K562 (cell line): Measurements from ENCODE around the gene SCNN1A. TPM values are rescaled to one million over a fixed set of nuclear protein-coding genes. Genes with fewer than 3 reads are reported as not detected.

Experiments
- EWSR1 ChIP-seq: fragments of 450-650 bp; IDR thresholded peaks from 2 replicates; pipeline ENCODE4 v1.6.1; 2018; ENCODE audit warnings: borderline replicate concordance, mild to moderate bottlenecking, low read depth, moderate library complexity; ENCODE audit not compliant: partially characterized antibody
- GABPA ChIP-seq: fragments of 200-800 bp; sonication (Bioruptor generic); conservative IDR thresholded peaks from 2 replicates; pipeline ENCODE4 v1.6.1; 2016; ENCODE audit warnings: low read depth, missing genetic modification characterization, missing compliant biosample characterization
- NKRF ChIP-seq: fragments of 450-650 bp; IDR thresholded peaks from 2 replicates; pipeline ENCODE4 v1.6.1; 2016; ENCODE audit warnings: borderline replicate concordance
- SMAD1 ChIP-seq: fragments of 150-350 bp; IDR thresholded peaks from 2 replicates; pipeline ENCODE4 v1.6.1; 2014; ENCODE audit warnings: low read length, low read depth; ENCODE audit not compliant: partially characterized antibody
- SOX6 ChIP-seq: fragments of 450-650 bp; IDR thresholded peaks from 2 replicates; pipeline ENCODE4 v1.6.1; 2014; ENCODE audit warnings: mild to moderate bottlenecking
- SRF ChIP-seq, 2 experiments: fragments of 250-450, 450-650 bp in 1 of 2; sonication (Bioruptor Pico) in 1 of 2; sonication (generic) in 1 of 2; formaldehyde crosslinking; IDR thresholded peaks; 2 replicates each; pipeline versions ENCODE4 v1.5.0 to v1.5.1; 2020 to 2022; ENCODE audit warnings: mild to moderate bottlenecking in 1 of 2, missing genetic modification reagents in 1 of 2
- ZBTB40 ChIP-seq, 2 experiments: fragments of 450-650 bp in 1 of 2; sonication (generic) in 1 of 2; formaldehyde crosslinking in 1 of 2; IDR thresholded peaks; 2 replicates each; pipeline versions ENCODE4 v1.7.1 to v1.9.0; 2016 to 2022; ENCODE audit warnings: inconsistent platforms in 1 of 2, mild to moderate bottlenecking in 1 of 2, missing genetic modification reagents in 1 of 2
- polyA plus RNA-seq, 8 experiments: library from polyadenylated mRNA; depleted of rRNA in 4 of 8; stranded (reverse) in 5 of 8; unstranded in 3 of 8; fragments of >200 nt; fragmentation: Nextera tagmentation in 2 of 8; fragmentation: Illumina TruSeq in 1 of 8; extraction: Ambion mirVana in 2 of 8; extraction: Trizol in 1 of 8; gene quantifications; 2 replicates each; pipeline versions ENCODE4 v1.2.1 to v1.2.3, GENCODE V29; 2011 to 2014; ENCODE audit warnings: inconsistent platforms in 1 of 8, missing spikeins in 1 of 8
- total RNA-seq, 7 experiments: library from RNA; depleted of rRNA in 6 of 7; stranded (reverse); fragments of >200 nt in 6 of 7; fragmentation: Illumina TruSeq in 2 of 7; extraction: Trizol in 2 of 7; gene quantifications; 2 replicates each; pipeline versions ENCODE4 v1.2.1 to v1.2.3, GENCODE V29; 2011 to 2021; ENCODE audit warnings: low replicate concordance in 1 of 7

Gene SCNN1A
- total and polyA plus RNA-seq, 9 of the 15 experiments (the other 6 are each of a cell fraction or from before 2014, with no cell fraction given), result 0.15 to 0.49 (median 0.32) TPM; not detected in 5

GRCh38 chr12:6336079-6336888 lies 39.1 kb downstream of the SCNN1A start (continued):
- TF ChIP-seq NKRF (peak; percentile 57; the same call in 1 of the 2 replicates), GABPA (tag) (peak; percentile 12), SOX6 (peak; percentile 27; the same call in 1 of the 2 replicates), SMAD1 (peak; percentile 37), EWSR1 (no peak), ZBTB40 (IDR thresholded peaks at IDR 0.05) (no peak), ZBTB40 (CRISPR knock-in tag; IDR thresholded peaks at IDR 0.05) (no peak), SRF (CRISPR knock-in tag; IDR thresholded peaks at IDR 0.05) (peak in 1 of 2 experiments; percentile 34; a peak in 2 of 4 replicates)
- TF ChIP-seq, all 486 proteins: peak for 114
